ENCODE results near the gene ZNF683. TPM values are rescaled to one million over a fixed set of nuclear protein-coding genes. Genes with fewer than 3 reads are reported as not detected.

Gene ZNF683
- total and polyA plus RNA-seq, 2 of the 4 experiments (the other 2 are of a cell fraction) = not detected

DNA sequence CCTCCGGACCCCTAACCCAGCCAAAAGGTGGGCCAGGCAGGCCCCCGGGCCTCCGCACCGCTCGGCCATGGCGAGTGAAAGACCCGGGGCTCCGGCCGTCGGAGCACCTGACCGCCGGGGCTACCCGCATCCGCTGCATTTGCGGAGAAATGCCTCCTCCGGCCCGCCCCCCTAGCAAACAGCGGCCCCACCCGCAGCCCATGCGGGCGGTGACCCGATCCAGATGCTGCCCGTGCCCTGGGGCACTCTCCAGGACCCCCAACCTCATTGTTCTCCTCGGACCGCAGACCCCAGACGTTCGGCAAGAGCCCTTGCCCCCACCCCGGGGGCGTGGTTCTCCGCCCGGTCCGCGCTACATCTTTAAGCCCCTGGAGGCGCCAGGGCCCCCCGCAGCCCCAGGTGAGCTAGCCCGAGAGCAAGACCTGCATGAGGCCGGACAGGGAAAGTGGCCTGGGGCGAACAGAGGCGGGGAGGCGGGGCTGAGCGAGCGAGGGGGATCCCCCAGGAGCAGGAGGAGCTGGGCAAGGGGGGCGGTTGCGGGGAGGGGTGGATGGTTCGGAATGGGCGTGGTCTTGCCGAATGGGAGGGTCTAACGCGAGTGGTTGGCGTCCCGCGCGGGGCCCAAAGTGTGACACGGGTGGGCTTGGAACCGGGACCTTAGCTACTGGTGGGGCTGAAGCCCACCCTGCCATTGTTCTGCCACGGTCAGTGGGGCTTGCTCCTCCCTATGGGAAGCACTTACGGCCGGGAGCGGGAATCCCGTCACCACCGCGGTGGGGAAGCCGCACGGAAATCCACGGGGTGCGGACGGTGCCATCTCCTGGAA lies 12.4 kb downstream of the ZNF683 start:
- H2AFZ ChIP-seq (replicated peaks; ENCODE audit: low read length, poor library complexity) = peak overlapping the region; percentile 58
- BruUV-seq (replicated peaks) = no TSS peak
- no peak overlapping the region for H3K4ac ChIP-seq (ENCODE audit: low read depth, low read length)
- H3K56ac ChIP-seq (ENCODE audit: extremely low read depth, insufficient read depth, low read length) = no peak overlapping the region
- H3K23ac ChIP-seq (ENCODE audit: low read depth, low read length) = no peak overlapping the region
- ChIA-PET POLR2A (ENCODE audit: unreplicated experiment) (no interaction called here), CTCF (no interaction called here)
- H2AK9ac ChIP-seq (replicated peaks; ENCODE audit: low read depth, low read length, poor library complexity) = peak overlapping the region; percentile 28
- peaks cover 82% of the 10 kb centered on the region for H3K27me3 ChIP-seq (ENCODE audit: control insufficient read depth, insufficient read depth, low read length)
- DNase-seq = no peak
- H3K4me3 ChIP-seq (ENCODE audit: insufficient read depth, low read depth, low read length) = no peak overlapping the region; the same call in 1 of the 2 replicates
- 4% methylated on average over 29 of the region's 67 CpGs; no CpG with 5 or more reads in 1 of the 2 experiments for WGBS, 2 experiments (ENCODE audit: extremely low coverage in 2 of 2, insufficient read length in 1 of 2)
- no peak overlapping the region for H4K5ac ChIP-seq (ENCODE audit: low read depth, low read length)
- no peak overlapping the region for H3K9ac ChIP-seq (ENCODE audit: low read depth, low read length)
- H3K79me1 ChIP-seq (ENCODE audit: low read depth in 1 of 2, low read length in 2 of 2) = no peaks in the 10 kb centered on the region
- H2BK20ac ChIP-seq (ENCODE audit: low read depth, low read length) = no peak overlapping the region
- H2AK5ac ChIP-seq (ENCODE audit: low read depth, low read length) = no peak overlapping the region
- no peak overlapping the region for H4K8ac ChIP-seq (ENCODE audit: low read depth in 2 of 2, low read length in 2 of 2)
- no peak overlapping the region for H3K14ac ChIP-seq (replicated peaks; ENCODE audit: low read depth, low read length)
- H2BK5ac ChIP-seq (ENCODE audit: low read depth, low read length, poor library complexity, severe bottlenecking) = no peak overlapping the region
- no peaks in the 10 kb centered on the region for H3K36me3 ChIP-seq (ENCODE audit: control insufficient read depth, insufficient read depth, low read length)
- H4K91ac ChIP-seq (ENCODE audit: insufficient read depth, low read depth, low read length) = no peak overlapping the region
- ATAC-seq (ENCODE audit: low read depth) = no peak
- no peaks in the 10 kb centered on the region for H3K9me1 ChIP-seq (ENCODE audit: insufficient read depth, low read length)
- peak overlapping the region; percentile 60; the same call in 1 of the 2 replicates for H3K4me2 ChIP-seq (ENCODE audit: low read depth, low read length)
- H3K18ac ChIP-seq (ENCODE audit: low read depth, low read length) = no peak overlapping the region
- dilution Hi-C loops (cut with HindIII; ENCODE audit: low sequenced_read_pairs, unreplicated experiment) = no loop called here
- in situ Hi-C loops (cut with MboI; ENCODE audit: low sequenced_read_pairs) = no loop called here
- H3K27ac ChIP-seq (ENCODE audit: insufficient read depth, low read length) = no peak overlapping the region
- no peak for TF ChIP-seq RFX5 (IDR thresholded peaks at IDR 0.05; ENCODE audit: low read depth, low read length)
- no peak for TF ChIP-seq CHD1 (IDR thresholded peaks at IDR 0.05; ENCODE audit: low read depth, low read length)
- no peak for TF ChIP-seq NFE2L2 (IDR thresholded peaks at IDR 0.05; ENCODE audit: low read depth, low read length)
- TF ChIP-seq MXI1 (IDR thresholded peaks at IDR 0.05; ENCODE audit: borderline replicate concordance, low read depth, low read length) = no peak
- TF ChIP-seq MAFK (IDR thresholded peaks at IDR 0.05; ENCODE audit: low read depth, low read length) = no peak
- no peak for TF ChIP-seq POLR2A (IDR thresholded peaks at IDR 0.05; ENCODE audit: low read depth, low read length)
- H3K4me1 ChIP-seq (ENCODE audit: control insufficient read depth, insufficient read depth, low read length) = no peaks in the 10 kb centered on the region; the same call in 1 of the 2 replicates
- no peak overlapping the region for H2BK120ac ChIP-seq (ENCODE audit: low read depth, low read length)
- H4K20me1 ChIP-seq (ENCODE audit: insufficient read depth, low read length) = no peaks in the 10 kb centered on the region
- no peaks in the 10 kb centered on the region for H3K9me3 ChIP-seq (ENCODE audit: control insufficient read depth, insufficient read depth, low read length)
- H2BK15ac ChIP-seq (ENCODE audit: low read depth, low read length) = no peak overlapping the region
- intact Hi-C loops (cut with micrococcal nuclease) = no loop called here
